ENCODE data around the gene RAB20. TPM values are rescaled to one million over a fixed set of nuclear protein-coding genes. Genes with fewer than 3 reads are reported as not detected.
A peak's percentile ranks its signal among the peaks of the same experiment; 100 is the strongest.

RAB20 gene
- total RNA-seq, 1 experiment from 2014 or later, result 19.3 TPM

GRCh38 chr13:110512198-110512740 lies 49.3 kb downstream of the RAB20 start:
- no peak for DNase-seq (ENCODE audit: low read depth in 1 of 2, low spot score in 2 of 2)
- Histone ChIP-seq H3K36me3 (peaks cover 55% of the 10 kb centered on the region), H3K27ac (no peak overlapping the region), H3K4me3 (no peak overlapping the region), H3K4me1 (replicated peaks) (peaks cover 15% of the 10 kb centered on the region), H3K27me3 (replicated peaks) (peaks cover 9% of the 10 kb centered on the region), H3K9me3 (replicated peaks) (no peaks in the 10 kb centered on the region)

GRCh38 chr13:110511509-110512181 lies 49.9 kb downstream of the RAB20 start:
- no peaks in the 10 kb centered on the region for H3K9me3 ChIP-seq (replicated peaks)
- no peak overlapping the region for H3K4me3 ChIP-seq
- H3K4me1 ChIP-seq (replicated peaks), result peaks cover 21% of the 10 kb centered on the region
- H3K36me3 ChIP-seq, result peaks cover 61% of the 10 kb centered on the region
- no peak for DNase-seq (ENCODE audit: low read depth in 1 of 2, low spot score in 2 of 2)
- peaks cover 6% of the 10 kb centered on the region; the same call in 1 of the 2 replicates for H3K27me3 ChIP-seq (replicated peaks)
- no peak overlapping the region for H3K27ac ChIP-seq

- Histone ChIP-seq H3K9me3 (replicated peaks) (no peaks in the 10 kb centered on the region), H3K27me3 (replicated peaks) (no peaks in the 10 kb centered on the region), H3K4me1 (replicated peaks) (peaks cover 22% of the 10 kb centered on the region), H3K4me3 (no peak overlapping the region), H3K27ac (no peak overlapping the region), H3K36me3 (peaks cover 70% of the 10 kb centered on the region)
- DNase-seq (ENCODE audit: low read depth in 1 of 2, low spot score in 2 of 2), result peak; percentile 90 to 95
These were observed 51.3 kb downstream of the RAB20 start for GRCh38 chr13:110509971-110510786.

- Histone ChIP-seq H3K4me3 (no peak overlapping the region), H3K9me3 (replicated peaks) (no peaks in the 10 kb centered on the region), H3K4me1 (replicated peaks) (peaks cover 22% of the 10 kb centered on the region), H3K36me3 (peaks cover 71% of the 10 kb centered on the region), H3K27me3 (replicated peaks) (no peaks in the 10 kb centered on the region), H3K27ac (no peak overlapping the region)
- DNase-seq (ENCODE audit: low read depth in 1 of 2, low spot score in 2 of 2), result no peak
These were observed 52.0 kb downstream of the RAB20 start for GRCh38 chr13:110509478-110509926.

GRCh38 chr13:110507678-110508381 lies 53.7 kb downstream of the RAB20 start:
- DNase-seq (ENCODE audit: low read depth in 1 of 2, low spot score in 2 of 2), result no peak
- Histone ChIP-seq H3K4me1 (replicated peaks) (peaks cover 36% of the 10 kb centered on the region), H3K27ac (no peak overlapping the region), H3K36me3 (peaks cover 80% of the 10 kb centered on the region), H3K27me3 (replicated peaks) (no peaks in the 10 kb centered on the region), H3K4me3 (no peak overlapping the region), H3K9me3 (replicated peaks) (no peaks in the 10 kb centered on the region)

- Histone ChIP-seq H3K36me3 (peaks cover 80% of the 10 kb centered on the region), H3K27me3 (replicated peaks) (no peaks in the 10 kb centered on the region)
- no peak for DNase-seq (ENCODE audit: low read depth in 1 of 2, low spot score in 2 of 2)
These were observed 54.5 kb downstream of the RAB20 start for GRCh38 chr13:110506859-110507566.

GRCh38 chr13:110506396-110506795 lies 55.1 kb downstream of the RAB20 start:
- Histone ChIP-seq H3K4me3 (no peak overlapping the region), H3K4me1 (replicated peaks) (peaks cover 36% of the 10 kb centered on the region), H3K36me3 (peaks cover 79% of the 10 kb centered on the region), H3K27ac (no peak overlapping the region), H3K27me3 (replicated peaks) (no peaks in the 10 kb centered on the region), H3K9me3 (replicated peaks) (no peaks in the 10 kb centered on the region)
- no peak for DNase-seq (ENCODE audit: low read depth in 1 of 2, low spot score in 2 of 2)

More at GRCh38 chr13:110506859-110507566, 54.5 kb downstream of the RAB20 start:
- H3K4me1 ChIP-seq (replicated peaks), result peaks cover 36% of the 10 kb centered on the region
- H3K27ac ChIP-seq, result no peak overlapping the region
- no peaks in the 10 kb centered on the region for H3K9me3 ChIP-seq (replicated peaks)
- H3K4me3 ChIP-seq, result no peak overlapping the region

- H3K4me1 ChIP-seq (replicated peaks), result peaks cover 40% of the 10 kb centered on the region
- H3K27ac ChIP-seq, result no peak overlapping the region
- peaks cover 3% of the 10 kb centered on the region for H3K9me3 ChIP-seq (replicated peaks)
- no peak overlapping the region for H3K4me3 ChIP-seq
- no peak for DNase-seq (ENCODE audit: low read depth in 1 of 2, low spot score in 2 of 2)
- peaks cover 82% of the 10 kb centered on the region for H3K36me3 ChIP-seq
- H3K27me3 ChIP-seq (replicated peaks), result no peaks in the 10 kb centered on the region
These were observed 55.9 kb downstream of the RAB20 start for GRCh38 chr13:110505594-110505993.

- Histone ChIP-seq H3K27me3 (replicated peaks) (no peaks in the 10 kb centered on the region), H3K4me3 (no peak overlapping the region), H3K27ac (peak overlapping the region; percentile 78), H3K4me1 (replicated peaks) (peaks cover 42% of the 10 kb centered on the region), H3K9me3 (replicated peaks) (peaks cover 4% of the 10 kb centered on the region), H3K36me3 (peaks cover 72% of the 10 kb centered on the region)
- no peak for DNase-seq (ENCODE audit: low read depth in 1 of 2, low spot score in 2 of 2)
These were observed 57.5 kb downstream of the RAB20 start for GRCh38 chr13:110503979-110504499.

GRCh38 chr13:110503037-110503901 lies 58.3 kb downstream of the RAB20 start:
- peaks cover 50% of the 10 kb centered on the region for H3K4me1 ChIP-seq (replicated peaks)
- H3K9me3 ChIP-seq (replicated peaks), result peaks cover 4% of the 10 kb centered on the region
- peak overlapping the region; percentile 78 for H3K27ac ChIP-seq
- peaks cover 73% of the 10 kb centered on the region for H3K36me3 ChIP-seq
- no peak overlapping the region for H3K4me3 ChIP-seq
- H3K27me3 ChIP-seq (replicated peaks), result no peaks in the 10 kb centered on the region
- DNase-seq (ENCODE audit: low read depth in 1 of 2, low spot score in 2 of 2), result peak; percentile 87 to 92

GRCh38 chr13:110501188-110501587 lies 60.3 kb downstream of the RAB20 start:
- H3K4me1 ChIP-seq (replicated peaks), result peaks cover 45% of the 10 kb centered on the region
- H3K27me3 ChIP-seq (replicated peaks), result no peaks in the 10 kb centered on the region
- peaks cover 58% of the 10 kb centered on the region for H3K36me3 ChIP-seq
- H3K4me3 ChIP-seq, result no peak overlapping the region
- no peak overlapping the region for H3K27ac ChIP-seq
- peaks cover 4% of the 10 kb centered on the region for H3K9me3 ChIP-seq (replicated peaks)
- DNase-seq (ENCODE audit: low read depth in 1 of 2, low spot score in 2 of 2), result no peak

GRCh38 chr13:110500341-110500740 lies 61.2 kb downstream of the RAB20 start:
- H3K4me3 ChIP-seq, result no peak overlapping the region
- peaks cover 4% of the 10 kb centered on the region for H3K9me3 ChIP-seq (replicated peaks)
- peaks cover 62% of the 10 kb centered on the region for H3K36me3 ChIP-seq
- peaks cover 45% of the 10 kb centered on the region for H3K4me1 ChIP-seq (replicated peaks)
- peak overlapping the region; percentile 75 for H3K27ac ChIP-seq
- DNase-seq (ENCODE audit: low read depth in 1 of 2, low spot score in 2 of 2), result no peak
- H3K27me3 ChIP-seq (replicated peaks), result no peaks in the 10 kb centered on the region

Data from SJSA1 (cell line).